ENCODE results near the gene PRTN3.

DNA sequence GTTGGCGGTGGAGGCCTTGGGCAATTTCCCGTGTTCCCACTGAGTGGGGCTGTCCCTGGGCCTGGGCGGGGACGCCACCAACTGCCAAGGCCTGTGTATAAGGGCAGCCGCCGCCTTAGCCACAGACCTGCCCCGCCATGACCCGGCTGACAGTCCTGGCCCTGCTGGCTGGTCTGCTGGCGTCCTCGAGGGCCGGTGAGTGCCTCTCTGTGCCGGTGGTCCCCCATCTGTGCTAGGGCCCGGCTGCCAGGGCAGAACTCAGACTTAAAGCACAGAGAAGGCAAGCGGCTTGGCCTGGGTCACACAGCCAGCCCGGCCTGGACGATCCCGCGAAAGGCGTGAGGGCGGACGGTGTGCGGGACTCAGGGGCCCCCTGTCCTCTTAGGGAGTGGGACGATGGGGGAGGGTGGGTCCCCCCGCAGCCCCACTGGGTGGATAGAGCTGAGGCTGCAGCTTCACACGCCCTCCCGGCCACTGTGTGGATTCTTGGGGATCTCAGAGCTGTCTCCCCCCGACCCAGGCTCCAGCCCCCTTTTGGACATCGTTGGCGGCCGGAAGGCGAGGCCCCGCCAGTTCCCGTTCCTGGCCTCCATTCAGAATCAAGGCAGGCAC, 13.0 kb upstream of the PRTN3 start, which contains the start of gene AZU1:
- TF ChIP-seq, protein P1, sequence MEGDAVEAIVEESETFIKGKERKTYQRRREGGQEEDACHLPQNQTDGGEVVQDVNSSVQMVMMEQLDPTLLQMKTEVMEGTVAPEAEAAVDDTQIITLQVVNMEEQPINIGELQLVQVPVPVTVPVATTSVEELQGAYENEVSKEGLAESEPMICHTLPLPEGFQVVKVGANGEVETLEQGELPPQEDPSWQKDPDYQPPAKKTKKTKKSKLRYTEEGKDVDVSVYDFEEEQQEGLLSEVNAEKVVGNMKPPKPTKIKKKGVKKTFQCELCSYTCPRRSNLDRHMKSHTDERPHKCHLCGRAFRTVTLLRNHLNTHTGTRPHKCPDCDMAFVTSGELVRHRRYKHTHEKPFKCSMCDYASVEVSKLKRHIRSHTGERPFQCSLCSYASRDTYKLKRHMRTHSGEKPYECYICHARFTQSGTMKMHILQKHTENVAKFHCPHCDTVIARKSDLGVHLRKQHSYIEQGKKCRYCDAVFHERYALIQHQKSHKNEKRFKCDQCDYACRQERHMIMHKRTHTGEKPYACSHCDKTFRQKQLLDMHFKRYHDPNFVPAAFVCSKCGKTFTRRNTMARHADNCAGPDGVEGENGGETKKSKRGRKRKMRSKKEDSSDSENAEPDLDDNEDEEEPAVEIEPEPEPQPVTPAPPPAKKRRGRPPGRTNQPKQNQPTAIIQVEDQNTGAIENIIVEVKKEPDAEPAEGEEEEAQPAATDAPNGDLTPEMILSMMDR (IDR thresholded peaks at IDR 0.05), result no peak
- TF ChIP-seq POLR2A (IDR thresholded peaks at IDR 0.05), result no peak
